Inflammatory macrophage (primary cell): ENCODE measurements around the gene FOCAD.

Source experiments
- DNase-seq, 2 donors: peaks; one replicate each; pipeline ENCODE4 v3.0.0-alpha.2; 2020 to 2022

The FOCAD gene

DNA sequence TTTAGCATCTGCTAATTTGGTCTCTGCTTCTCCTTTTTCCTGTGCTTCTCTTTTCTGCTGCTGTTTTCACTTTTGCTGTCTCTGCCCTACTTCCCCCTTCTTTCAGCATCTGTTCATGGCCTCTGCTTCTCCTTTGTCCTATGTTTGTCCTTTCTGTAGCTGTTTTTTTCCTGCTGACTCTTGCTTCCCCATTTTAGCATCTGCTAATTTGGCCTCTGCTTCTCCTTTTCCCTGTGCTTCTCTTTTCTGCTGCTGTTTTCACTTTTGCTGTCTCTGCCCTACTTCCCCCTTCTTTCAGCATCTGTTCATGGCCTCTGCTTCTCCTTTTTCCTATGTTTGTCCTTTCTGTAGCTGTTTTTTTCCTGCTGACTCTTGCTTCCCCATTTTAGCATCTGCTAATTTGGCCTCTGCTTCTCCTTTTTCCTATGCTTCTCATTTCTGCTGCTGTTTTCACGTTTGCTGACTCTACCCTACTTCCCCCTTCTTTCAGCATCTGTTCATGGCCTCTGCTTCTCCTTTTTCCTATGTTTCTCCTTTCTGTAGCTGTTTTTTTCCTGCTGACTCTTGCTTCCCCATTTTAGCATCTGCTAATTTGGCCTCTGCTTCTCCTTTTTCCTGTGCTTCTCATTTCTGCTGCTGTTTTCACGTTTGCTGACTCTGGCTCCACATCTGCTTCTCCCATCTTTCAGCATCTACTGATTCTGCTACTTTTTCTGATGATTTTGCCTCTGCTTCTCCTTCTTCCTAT is 290.3 kb downstream of the FOCAD start:
- DNase-seq, result peak; percentile 15 to 25

DNA sequence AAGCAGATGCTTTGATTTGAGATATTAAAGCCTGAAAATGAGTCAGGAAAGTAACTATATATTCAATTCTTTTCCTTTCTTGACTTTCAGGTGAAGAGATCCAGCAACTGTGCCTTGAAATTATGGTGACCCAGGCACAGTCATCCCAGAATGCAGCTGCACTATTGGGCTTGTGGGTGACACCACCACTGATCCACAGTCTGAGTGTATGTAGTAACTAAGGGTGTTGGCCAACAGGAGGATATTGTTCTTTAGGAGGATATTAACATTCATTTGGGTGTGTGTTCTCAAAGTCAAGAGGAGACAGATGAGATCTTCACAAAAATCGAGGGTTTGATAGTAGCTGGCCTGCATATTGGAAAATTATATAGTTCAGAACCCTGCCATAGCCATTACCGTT is 294.2 kb downstream of the FOCAD start:
- DNase-seq, result no peak

DNA sequence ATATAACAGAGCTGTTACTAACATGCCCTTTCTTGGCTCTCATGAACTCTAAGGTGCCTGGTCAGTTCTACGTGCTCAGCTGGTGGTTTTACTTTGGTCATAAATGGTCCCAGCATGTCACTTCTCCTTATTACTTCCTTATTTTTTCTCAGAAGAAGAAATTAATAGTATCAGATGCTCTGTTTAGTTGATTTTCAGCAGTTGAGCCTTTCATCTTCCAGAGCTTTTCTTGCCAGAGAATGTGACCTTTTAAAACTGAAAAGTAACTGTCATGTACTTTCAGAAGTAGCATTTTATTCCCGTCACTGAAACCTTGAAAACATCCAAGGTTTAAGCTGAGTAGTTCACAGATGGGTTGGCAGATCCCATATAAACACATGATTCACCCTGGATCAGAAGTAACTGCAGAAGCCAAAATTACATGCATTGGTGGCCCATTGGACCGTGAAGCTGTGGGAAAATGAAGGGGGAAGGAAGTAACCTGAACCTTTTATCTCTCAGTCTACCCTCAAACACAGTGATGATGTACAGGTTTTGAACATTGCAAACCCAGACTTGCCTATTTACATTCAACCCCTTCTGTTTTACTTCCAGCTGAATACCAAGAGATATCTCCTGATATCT is 296.9 kb downstream of the FOCAD start:
- DNase-seq, result peak; percentile 57 to 76

DNA sequence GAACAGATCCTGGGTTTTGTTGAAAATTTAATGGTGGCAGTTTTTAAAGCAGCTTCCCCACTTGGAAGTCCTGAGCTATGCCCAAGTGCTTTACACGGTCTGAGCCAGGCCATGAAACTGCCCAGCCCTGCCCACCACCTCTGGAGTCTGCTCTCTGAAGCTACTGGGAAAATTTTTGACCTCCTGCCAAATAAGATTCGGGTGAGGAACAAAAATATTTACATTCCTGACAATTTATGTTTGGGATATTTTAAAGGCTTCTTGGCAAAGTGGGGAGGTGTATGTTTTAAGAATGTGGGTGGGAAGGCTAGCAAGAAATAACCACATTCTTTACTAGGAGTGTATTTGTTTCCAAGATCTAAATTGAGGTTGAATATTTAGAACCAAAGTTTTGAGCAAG is 297.4 kb downstream of the FOCAD start:
- no peak for DNase-seq

DNA sequence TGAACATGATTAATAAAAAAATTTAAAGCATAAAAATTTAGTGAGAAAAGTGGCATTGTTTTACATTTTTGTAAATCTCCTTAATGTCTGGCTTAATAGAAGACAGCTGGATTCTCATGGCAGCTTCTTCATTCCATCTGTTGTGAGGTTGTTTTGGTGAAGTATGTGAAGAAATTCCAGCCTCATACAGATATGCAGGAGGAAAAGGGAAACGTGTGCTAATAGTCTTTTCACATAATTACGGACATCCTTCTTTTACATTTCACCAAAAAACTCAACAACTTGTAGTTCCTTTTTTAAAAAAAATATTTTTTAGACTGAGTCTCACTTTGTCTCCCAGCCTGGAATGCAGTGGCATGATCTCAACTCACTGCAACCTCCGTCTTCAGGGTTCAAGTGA is 300.4 kb downstream of the FOCAD start:
- DNase-seq, result peak; percentile 29 to 74

DNA sequence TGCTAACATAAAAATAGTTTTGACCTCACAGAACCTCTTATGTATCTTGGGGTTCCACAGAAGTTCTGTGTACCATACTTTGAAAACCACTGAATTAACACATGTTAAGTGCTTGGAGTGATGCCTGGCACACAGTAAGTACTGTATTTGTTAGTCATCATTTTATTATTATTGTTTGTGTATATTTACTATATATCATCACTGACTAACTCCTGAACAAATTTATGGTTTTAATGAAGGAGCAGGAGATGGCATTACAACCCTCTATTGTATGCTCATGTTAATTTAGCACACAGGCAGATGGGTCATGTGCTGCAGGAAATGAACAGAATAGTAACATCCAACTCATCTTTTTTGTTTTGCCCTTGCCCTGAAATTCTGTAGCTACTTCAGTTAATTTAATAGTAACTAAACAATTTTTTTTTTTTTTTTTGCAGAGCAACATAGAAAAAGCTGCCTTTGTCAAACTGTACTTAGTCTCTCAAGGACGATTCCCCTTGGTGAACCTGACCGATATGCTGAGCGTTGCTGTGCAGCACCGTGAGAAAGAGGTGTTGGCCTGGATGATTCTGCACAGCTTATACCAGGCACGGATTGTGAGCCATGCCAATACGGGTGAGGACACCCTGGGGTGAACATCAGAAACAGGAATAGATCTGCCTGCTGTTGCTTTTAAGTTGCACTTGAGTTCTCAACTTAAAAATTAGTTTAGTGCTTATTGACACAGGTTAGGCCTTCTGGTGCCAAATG is 302.0 kb downstream of the FOCAD start:
- no peak for DNase-seq

DNA sequence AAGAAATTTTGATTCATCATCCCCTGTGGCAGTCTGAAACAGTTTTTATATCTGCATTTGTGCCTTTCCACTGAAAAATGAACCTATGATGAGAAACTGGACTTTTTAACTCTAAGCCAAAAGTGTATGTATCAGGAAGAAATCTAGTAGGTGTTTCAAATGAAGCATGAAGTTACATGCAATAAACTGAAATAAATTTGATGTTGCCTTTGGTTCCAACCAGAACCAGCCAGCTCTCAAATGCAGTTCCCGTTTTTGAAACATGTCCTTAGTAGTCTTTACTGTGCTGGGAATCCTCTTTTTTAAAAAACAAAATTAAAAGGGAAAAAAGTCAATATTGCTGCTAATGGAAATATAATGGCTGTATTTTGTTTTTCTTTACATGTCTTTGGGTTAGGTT is 303.5 kb downstream of the FOCAD start:
- no peak for DNase-seq

DNA sequence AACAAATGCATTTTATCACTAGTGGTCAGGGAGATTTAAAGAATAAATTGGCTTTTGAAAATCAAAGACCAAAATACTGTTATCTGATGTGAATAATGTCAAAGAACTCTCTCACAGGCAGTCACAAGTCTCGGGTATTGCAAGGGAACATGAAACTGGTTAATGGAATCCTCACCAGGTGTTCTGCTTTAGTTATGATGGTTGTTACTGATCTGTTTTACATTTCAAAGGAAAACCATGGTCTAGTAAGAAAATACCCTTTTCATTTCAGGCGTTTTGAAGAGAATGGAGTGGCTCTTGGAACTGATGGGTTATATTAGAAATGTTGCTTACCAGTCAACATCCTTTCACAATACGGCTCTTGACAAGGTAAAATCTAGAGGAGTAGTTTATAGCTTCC is 304.0 kb downstream of the FOCAD start:
- no peak for DNase-seq

DNA sequence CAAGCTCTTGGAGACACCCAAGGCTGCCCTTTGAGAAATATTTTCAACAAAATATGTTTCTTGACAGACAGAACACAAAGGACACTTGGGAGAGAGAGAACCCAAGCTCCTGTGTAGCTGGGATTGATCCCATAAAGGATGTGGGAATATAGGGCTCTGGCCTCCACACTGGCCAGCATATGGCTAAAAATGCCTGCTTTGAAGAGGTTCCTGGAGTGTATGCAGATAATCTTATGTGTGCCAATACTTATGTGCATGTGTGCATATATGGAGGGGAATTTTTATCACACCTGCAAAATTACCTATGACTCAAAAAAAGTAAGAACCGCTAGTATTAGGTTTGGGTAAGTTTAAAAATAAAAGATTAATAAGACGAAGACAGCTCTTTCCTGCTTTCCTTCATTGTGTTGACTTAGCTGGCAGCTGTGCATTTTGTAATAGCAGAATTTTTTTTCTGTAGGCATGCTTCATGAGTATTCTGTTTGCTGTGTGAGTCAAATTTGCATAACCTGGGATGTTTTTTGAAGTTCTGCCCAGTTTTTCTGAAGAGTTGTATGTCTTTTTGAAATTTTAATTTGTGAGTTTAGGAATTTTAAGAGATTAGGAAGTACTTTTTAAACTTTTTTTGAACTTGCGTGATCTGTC is 304.7 kb downstream of the FOCAD start:
- DNase-seq, result peak; percentile 29 to 43

DNA sequence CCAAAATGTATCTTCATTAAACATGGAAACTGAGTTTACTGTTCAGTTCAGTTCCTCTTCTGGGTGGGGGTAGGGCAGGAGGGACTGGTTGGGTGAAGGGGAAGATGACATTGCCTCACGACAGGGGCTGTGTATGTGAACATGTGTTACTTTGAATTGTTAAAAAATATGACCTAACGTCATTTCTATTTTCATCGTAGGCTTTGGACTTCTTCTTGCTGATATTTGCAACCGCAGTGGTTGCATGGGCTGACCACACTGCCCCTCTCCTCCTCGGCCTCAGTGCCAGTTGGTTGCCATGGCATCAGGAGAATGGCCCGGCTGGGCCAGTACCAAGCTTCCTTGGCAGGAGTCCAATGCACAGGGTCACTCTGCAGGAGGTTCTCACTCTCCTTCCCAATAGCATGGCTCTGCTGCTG is 305.9 kb downstream of the FOCAD start:
- peak; percentile 76 to 89 for DNase-seq

DNA sequence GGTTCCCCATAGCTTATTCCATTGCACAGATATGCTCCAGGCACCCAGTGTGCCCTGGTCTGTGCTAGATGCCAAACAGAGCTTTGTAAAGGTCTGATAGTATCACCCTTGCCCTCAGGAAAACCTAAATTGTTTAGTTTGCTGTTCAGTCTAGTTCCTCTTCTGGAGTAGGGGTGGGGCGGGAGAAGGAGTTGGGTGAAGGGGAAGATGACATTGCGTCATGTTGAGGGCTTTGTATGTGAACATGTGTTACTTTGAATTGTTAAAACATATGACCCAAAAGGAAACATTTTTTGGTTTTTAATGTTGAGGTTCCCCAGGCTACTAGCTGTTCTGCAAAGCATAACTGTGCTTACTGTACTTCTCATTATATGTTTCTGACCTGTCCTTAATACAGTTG is 306.8 kb downstream of the FOCAD start:
- peak; percentile 87 to 95 for DNase-seq

DNA sequence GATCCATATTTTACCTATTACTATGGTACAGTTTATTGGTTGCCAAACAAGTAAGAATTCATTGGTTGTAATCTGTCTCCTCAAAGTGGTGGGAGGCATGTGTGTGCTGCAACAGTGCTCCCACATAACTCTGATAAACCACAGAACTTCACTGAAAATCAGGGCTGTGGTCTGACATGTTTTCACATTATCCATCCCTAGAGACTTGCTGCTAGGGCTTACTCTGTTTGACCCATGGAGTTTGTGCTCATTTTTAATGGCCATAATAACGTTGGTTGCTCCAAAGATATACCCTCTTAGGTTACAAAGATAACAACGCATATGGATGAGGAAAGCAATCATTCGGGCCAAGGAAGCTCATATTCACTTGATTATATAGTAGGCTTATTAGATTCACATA is 310.4 kb downstream of the FOCAD start:
- no peak for DNase-seq

DNA sequence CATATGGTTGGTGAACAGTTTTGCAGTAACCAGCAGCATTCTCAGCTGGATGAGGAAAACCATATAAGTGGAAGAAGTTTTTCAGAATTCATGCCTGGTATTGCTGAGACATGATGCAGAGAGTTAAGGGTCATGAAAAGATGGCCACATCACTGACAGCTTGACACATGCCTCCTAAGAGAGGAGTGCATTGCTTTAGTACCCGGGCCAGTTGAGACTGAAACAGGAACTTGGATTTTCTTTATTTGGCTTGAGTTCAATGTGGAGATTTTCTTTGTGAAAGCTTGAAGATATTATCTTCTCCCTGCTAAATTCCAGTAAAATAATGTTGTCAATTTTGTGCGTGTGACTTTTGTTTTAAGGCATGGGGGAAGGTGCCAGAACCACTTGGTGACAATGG is 311.6 kb downstream of the FOCAD start:
- DNase-seq, result peak; percentile 9 to 34

DNA sequence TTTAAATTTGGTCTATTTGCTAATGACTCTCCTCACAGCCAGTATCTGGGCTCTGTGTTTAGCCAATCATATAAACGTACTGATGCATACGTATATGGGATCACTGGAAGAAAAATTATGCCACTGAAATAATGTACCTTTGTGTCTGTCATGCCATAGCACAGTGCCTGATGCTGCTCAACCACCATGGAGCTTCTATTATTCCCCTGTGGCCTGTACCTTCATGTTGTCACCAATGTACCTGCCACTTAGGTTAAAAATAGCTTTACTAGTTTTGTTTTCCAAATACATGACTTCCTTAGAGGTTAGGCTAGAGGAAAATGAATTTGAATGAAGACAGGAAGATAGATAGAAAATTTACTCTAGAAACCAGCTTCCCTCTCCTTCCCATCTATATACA is 312.8 kb downstream of the FOCAD start:
- DNase-seq, result no peak

DNA sequence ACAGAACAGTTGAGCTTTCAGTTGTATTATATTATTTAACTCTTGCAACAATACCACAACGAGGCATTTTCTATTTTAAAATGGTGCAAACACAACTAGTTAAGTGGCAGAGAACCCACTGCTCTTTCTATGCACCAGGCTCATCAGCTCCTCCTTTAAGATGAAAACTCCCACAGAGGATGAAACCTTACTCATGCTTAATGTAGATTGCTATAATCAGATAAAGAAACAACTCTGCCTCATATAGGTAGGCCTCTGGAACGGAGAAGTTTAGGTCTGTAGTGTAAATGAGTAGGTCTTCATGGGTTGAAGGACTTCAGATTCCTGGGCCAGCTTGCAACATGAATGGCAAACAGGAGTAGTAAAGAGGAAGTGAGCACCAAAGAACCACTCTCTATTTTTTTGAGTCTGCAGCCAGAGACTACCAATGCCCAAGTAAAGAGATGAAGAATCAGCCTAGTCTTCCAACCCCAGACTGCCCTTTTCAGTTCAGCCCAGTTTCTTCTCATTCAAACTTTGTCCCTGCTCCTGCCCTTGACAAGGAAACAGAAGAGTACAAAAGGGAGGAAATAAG is 313.5 kb downstream of the FOCAD start:
- peak in 1 of 2 donors; percentile 15 for DNase-seq

DNA sequence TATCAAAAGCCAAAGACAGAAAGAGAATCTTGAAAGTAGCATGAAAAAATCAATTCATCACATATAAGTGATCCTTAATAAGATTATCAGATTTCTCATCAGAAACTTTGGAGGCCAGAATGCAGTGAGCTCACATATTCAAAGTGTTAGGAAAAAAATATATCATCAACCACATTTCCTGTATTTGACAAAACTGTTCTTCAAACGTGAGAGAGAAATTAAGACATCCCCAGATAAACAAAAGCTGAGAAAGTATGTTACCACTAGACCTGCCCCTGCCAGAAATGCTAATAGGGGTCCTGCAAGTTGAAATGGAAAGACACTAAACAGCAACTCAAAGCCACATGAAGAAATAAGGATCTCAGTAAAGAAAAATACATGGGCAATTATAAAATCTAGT is 317.5 kb downstream of the FOCAD start:
- no peak for DNase-seq

DNA sequence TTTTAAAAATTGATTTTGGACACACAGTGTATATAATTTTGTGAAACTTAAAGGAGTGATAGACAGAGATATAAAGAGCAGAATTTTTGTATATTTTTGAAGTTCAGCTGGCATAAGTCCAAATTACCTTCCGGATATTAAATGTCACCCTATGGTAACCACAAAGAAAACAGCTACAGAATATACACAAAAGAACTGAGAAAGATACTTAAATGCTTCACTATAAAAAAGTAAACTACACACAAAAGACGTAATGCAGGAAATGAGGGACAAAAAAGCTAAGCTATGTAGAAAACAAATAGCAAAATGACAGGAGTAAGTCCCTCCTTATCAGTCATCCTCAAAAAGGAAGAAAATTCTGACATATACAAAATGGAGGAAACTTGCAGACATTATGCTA is 318.0 kb downstream of the FOCAD start:
- no peak for DNase-seq

DNA sequence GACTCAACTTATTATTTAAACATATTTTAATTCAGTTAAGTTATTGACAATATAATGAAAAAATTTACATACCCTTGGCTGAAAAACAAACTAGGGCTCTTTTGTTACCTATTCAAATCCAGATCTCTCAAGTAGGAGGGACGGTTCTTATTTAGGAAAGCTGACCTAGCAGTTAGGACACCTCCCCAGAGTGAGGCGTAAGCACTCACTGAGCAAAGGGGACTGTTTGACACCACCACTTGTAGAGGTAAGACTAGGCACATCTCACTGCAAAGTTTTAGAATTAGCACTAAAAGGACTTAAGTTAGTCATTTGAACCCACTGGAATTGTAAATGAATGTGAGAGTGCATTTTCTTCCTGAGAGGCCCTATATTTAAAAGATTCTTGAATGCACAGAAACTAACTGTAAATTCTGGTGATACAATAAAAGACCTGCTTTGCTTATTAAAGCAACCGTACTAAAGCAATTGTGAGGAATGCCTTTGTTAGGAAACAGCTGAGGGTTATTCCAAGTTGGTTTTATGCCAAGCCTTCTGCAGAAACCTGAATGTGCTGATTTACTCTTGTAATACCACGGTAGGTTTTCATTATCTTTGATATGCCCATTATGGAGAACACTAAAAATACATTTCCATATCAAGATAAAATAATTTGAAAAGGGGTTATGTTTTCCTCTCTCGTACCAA is 331.2 kb downstream of the FOCAD start:
- DNase-seq, result no peak

DNA sequence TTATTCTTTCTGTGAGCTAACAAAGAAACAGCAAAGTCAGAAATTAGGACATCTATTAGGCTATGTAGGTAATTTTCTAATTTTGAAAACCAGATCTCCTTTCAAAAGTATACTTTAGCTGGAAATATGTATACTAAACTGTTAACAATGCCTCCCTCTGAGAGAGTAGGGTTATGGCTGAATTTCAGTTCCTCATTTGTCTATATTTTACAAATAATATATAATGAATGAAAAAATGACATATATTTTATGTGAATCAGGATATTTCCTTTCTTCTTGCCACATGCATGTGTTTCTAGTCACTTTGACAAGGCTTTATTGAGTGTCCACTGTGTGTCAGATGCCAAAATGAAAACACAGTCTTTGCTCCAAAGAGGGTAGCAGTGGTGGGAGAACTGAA is 331.9 kb downstream of the FOCAD start:
- DNase-seq, result peak in 1 of 2 donors; percentile 13

DNA sequence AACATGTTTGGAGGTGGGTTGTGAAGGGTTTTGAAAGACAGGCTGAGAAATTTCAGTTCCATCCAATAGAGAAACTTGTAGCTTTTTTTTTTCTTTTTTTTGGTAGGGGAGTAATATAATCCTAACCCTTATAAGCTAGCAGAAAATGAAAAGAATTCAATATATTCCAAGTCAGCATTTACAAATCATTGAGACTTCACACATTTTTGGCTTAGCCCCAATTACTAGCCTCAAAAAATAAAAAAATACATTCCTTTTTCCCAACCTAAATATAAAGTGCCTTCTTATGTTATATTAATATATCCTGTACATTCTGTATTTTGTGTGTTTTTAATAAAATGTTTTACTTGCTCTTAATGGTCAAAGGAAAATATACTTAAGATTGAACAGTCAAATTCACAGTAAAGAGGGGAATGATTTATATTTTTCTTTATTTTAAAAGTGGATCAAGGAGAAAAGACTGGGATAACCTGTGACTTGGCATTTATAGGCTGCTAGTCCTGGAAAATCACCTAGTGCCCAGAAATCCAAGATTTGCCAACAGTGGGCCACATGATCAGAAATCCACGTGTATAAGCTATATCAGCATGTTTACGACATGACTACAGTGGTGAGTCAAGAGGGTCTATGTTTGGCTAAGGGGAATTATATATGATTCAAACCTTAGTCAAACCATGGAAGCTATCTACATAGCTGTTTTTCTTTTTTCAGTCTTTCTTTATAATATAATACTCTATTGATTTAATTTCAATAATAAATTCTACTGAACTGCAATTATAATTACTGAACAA is 332.8 kb downstream of the FOCAD start:
- no peak for DNase-seq

DNA sequence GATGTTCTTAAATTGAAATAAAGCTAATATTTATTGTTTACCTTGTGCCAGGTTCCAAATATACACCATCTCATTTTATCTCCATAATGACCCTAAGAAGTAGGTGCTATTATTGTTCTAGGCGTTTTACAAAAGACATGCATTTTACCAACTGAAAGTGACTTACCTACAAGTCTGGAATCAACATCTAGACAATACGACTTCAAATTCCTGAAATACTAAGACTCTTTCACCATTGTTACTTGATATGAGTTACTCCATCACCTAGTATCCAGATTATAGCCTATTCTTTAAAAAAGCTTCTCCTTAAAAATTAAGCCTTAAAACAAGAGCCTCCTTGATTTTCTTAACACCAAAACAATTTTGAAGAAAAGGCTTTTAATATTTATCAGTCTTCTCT is 334.1 kb downstream of the FOCAD start:
- DNase-seq, result no peak
